Neural cell (in vitro differentiated cells): ENCODE data around the gene TSPAN9. TPM values are rescaled to one million over a fixed set of nuclear protein-coding genes. Genes with fewer than 3 reads are reported as not detected.

Source experiments
- H2AFZ ChIP-seq: fragments of 200-600, 300-800 bp; sonication (generic), shearing (Covaris generic); 2 replicates; pipeline ENCODE4 v1.6.0; 2014; ENCODE audit warnings: low read depth, mild to moderate bottlenecking, antibody characterized with exemption, low read length, moderate library complexity
- H3F3A ChIP-seq: fragments of 200-600 bp; shearing (Covaris generic); 2 replicates; pipeline ENCODE4 v1.6.1; 2016; ENCODE audit warnings: mild to moderate bottlenecking, moderate library complexity, mixed read lengths, antibody characterized with exemption, low read length; ENCODE audit not compliant: insufficient read depth, poor library complexity, severe bottlenecking
- H3K27ac ChIP-seq: fragments of 200-600, 300-800 bp; sonication (generic), shearing (Covaris generic); 2 replicates; pipeline ENCODE4 v1.5.1; 2014; ENCODE audit warnings: mild to moderate bottlenecking, low read length, moderate library complexity
- H3K27me3 ChIP-seq: fragments of 300-800, 200-600 bp; sonication (generic), shearing (Covaris generic); 2 replicates; pipeline ENCODE4 v1.6.0; 2014; ENCODE audit warnings: mild to moderate bottlenecking, low read depth, low read length, moderate library complexity; ENCODE audit not compliant: insufficient read depth
- H3K36me3 ChIP-seq: fragments of 300-800, 200-600 bp; sonication (generic), shearing (Covaris generic); 2 replicates; pipeline ENCODE4 v1.5.1; 2014; ENCODE audit warnings: mild to moderate bottlenecking, antibody characterized with exemption, low read length, moderate library complexity; ENCODE audit not compliant: insufficient read depth
- H3K4me2 ChIP-seq: fragments of 300-800, 200-600 bp; sonication (generic), shearing (Covaris generic); 2 replicates; pipeline ENCODE4 v1.6.0; 2014; ENCODE audit warnings: mild to moderate bottlenecking, low read length
- H3K4me3 ChIP-seq: fragments of 300-800, 200-600 bp; sonication (generic), shearing (Covaris generic); 2 replicates; pipeline ENCODE4 v1.5.1; 2014; ENCODE audit warnings: mild to moderate bottlenecking, low read length, moderate library complexity
- H3K79me2 ChIP-seq: fragments of 200-600 bp; shearing (Covaris generic); replicated peaks from 2 replicates; pipeline ENCODE4 v1.6.0; 2014; ENCODE audit warnings: mild to moderate bottlenecking, low read length, moderate library complexity; ENCODE audit not compliant: insufficient read depth
- H3K9ac ChIP-seq: fragments of 300-800, 200-600 bp; sonication (generic), shearing (Covaris generic); 2 replicates; pipeline ENCODE4 v1.6.1; 2016; ENCODE audit warnings: mild to moderate bottlenecking, low read length, mixed read lengths
- H3K9me2 ChIP-seq: fragments of 200-600 bp; shearing (Covaris generic); 2 replicates; pipeline ENCODE4 v1.6.1; 2016; ENCODE audit warnings: mild to moderate bottlenecking, low read length, mixed read lengths; ENCODE audit not compliant: insufficient read depth
- H3K9me3 ChIP-seq: fragments of 200-600, 300-800 bp; sonication (generic), shearing (Covaris generic); 2 replicates; pipeline ENCODE4 v1.6.1; 2016; ENCODE audit warnings: mild to moderate bottlenecking, mixed run types, low read length, moderate library complexity, mixed read lengths
- H4K20me1 ChIP-seq: fragments of 200-600 bp; shearing (Covaris generic); 2 replicates; pipeline ENCODE4 v1.6.1; 2016; ENCODE audit warnings: mild to moderate bottlenecking, mixed run types; ENCODE audit not compliant: insufficient read depth
- EP300 ChIP-seq: fragments of 450-650 bp; conservative IDR thresholded peaks from 2 replicates; pipeline ENCODE4 v1.6.1; 2014; ENCODE audit warnings: antibody characterized with exemption, mild to moderate bottlenecking, moderate library complexity; ENCODE audit not compliant: poor library complexity, severe bottlenecking
- EZH2 ChIP-seq: fragments of 200-600, 300-800 bp; shearing (Covaris generic), sonication (generic); IDR thresholded peaks from 2 replicates; pipeline ENCODE4 v1.6.1; 2014; ENCODE audit warnings: antibody characterized with exemption, low read length, borderline replicate concordance, mild to moderate bottlenecking; ENCODE audit not compliant: insufficient read depth, poor library complexity, severe bottlenecking
- MXI1 ChIP-seq: fragments of 450-650 bp; conservative IDR thresholded peaks from 2 replicates; pipeline ENCODE4 v1.6.1; 2014; ENCODE audit warnings: antibody characterized with exemption, mild to moderate bottlenecking; ENCODE audit not compliant: poor library complexity, severe bottlenecking
- POLR2AphosphoS5 ChIP-seq: IDR thresholded peaks from 2 replicates; pipeline ENCODE4 v1.6.1; 2012
- RAD21 ChIP-seq: fragments of 450-650 bp; conservative IDR thresholded peaks from 2 replicates; pipeline ENCODE4 v1.6.1; 2014; ENCODE audit warnings: antibody characterized with exemption, mild to moderate bottlenecking, moderate library complexity
- REST ChIP-seq: IDR thresholded peaks from 2 replicates; pipeline ENCODE4 v1.6.1; 2012; ENCODE audit warnings: borderline replicate concordance
- SMC3 ChIP-seq: fragments of 450-650 bp; conservative IDR thresholded peaks from 2 replicates; pipeline ENCODE4 v1.6.1; 2014; ENCODE audit warnings: antibody characterized with exemption, mild to moderate bottlenecking, moderate library complexity; ENCODE audit not compliant: poor library complexity
- TAF1 ChIP-seq: IDR thresholded peaks from 2 replicates; pipeline ENCODE4 v1.6.1; 2012; ENCODE audit warnings: low read depth
- polyA plus RNA-seq: library from polyadenylated mRNA; depleted of rRNA; stranded (reverse); fragments of >200 nt; gene quantifications from 2 replicates; pipeline ENCODE4 v1.2.3, GENCODE V29; 2014
- TF ChIP-seq, protein P1 (sequence below): fragments of 450-650 bp; IDR thresholded peaks from 2 replicates; pipeline ENCODE4 v1.5.1; 2014; ENCODE audit warnings: antibody characterized with exemption, mild to moderate bottlenecking, moderate library complexity; ENCODE audit not compliant: poor library complexity, severe bottlenecking

Gene TSPAN9
- polyA plus RNA-seq, 1 donor from 2014 or later, result 11.9 TPM

DNA sequence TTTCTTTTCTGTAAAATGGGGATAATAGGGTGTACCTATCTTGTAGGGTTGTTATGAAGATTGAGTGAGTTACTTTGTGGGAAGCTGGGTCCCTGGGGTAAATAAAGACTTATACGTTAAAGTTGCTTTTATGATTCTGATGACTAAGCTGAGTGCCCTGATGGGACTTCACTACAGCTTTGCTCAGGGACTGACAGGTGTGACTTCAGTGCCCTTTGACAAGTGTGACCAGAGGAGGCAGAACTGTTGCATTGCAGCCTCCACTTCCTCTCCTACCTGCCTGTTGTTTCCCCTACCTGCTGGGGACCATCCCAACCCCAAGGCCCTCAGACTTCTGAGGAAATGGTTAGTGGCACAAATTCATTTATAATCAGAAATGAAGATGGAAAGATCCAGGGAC lies 119.3 kb downstream of the TSPAN9 start:
- Histone ChIP-seq H3K36me3 (no peaks in the 10 kb centered on the region), H4K20me1 (no peaks in the 10 kb centered on the region), H2AFZ (no peak overlapping the region), H3K4me3 (no peak overlapping the region), H3K9me2 (no peaks in the 10 kb centered on the region), H3K27ac (no peak overlapping the region), H3K27me3 (peaks cover 9% of the 10 kb centered on the region), H3F3A (no peaks in the 10 kb centered on the region), H3K9ac (no peak overlapping the region), H3K9me3 (no peaks in the 10 kb centered on the region), H3K79me2 (no peaks in the 10 kb centered on the region), H3K4me2 (no peak overlapping the region)
- TF ChIP-seq REST (no peak), MXI1 (no peak), EZH2 (no peak), RAD21 (no peak), POLR2AphosphoS5 (no peak), EP300 (no peak), SMC3 (no peak), TAF1 (no peak)
- TF ChIP-seq, protein P1, sequence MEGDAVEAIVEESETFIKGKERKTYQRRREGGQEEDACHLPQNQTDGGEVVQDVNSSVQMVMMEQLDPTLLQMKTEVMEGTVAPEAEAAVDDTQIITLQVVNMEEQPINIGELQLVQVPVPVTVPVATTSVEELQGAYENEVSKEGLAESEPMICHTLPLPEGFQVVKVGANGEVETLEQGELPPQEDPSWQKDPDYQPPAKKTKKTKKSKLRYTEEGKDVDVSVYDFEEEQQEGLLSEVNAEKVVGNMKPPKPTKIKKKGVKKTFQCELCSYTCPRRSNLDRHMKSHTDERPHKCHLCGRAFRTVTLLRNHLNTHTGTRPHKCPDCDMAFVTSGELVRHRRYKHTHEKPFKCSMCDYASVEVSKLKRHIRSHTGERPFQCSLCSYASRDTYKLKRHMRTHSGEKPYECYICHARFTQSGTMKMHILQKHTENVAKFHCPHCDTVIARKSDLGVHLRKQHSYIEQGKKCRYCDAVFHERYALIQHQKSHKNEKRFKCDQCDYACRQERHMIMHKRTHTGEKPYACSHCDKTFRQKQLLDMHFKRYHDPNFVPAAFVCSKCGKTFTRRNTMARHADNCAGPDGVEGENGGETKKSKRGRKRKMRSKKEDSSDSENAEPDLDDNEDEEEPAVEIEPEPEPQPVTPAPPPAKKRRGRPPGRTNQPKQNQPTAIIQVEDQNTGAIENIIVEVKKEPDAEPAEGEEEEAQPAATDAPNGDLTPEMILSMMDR, result no peak

DNA sequence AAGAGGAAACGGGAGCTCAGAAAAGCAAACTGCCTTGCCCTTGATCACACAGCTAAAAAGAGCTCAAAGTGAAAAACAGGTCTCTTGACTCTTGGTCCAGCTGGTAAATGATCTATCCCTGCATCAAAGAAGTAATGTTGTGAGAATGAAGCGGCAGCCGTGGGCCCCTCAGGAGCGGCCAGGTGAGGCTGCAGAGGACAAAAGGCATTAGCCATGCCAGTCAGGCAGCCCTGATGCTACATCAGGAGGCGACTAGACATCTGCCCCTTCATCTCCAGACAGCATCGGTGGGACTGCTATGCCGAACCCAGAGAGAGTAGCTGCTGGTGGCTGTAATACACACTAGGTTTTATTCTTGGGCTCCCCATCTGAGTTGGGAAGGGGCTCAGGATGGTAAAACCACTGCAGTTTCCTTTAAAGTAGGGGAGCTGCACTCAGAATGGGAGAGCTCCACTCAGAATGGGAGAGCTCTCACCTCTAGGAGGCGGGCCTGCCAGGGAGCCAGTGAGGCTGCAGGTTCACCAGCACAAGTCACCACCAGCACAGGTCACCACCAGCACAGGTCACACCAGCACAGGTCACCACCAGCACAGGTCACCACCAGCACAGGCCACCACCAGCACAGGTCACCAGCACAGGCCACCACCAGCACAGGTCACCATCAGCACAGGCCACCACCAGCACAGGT lies 120.1 kb downstream of the TSPAN9 start:
- Histone ChIP-seq H3K4me3 (no peak overlapping the region), H4K20me1 (no peaks in the 10 kb centered on the region), H3K9me2 (no peaks in the 10 kb centered on the region), H3F3A (no peaks in the 10 kb centered on the region), H3K36me3 (no peaks in the 10 kb centered on the region), H3K4me2 (no peak overlapping the region), H3K27me3 (peaks cover 17% of the 10 kb centered on the region), H3K9ac (no peak overlapping the region), H2AFZ (no peak overlapping the region), H3K9me3 (no peaks in the 10 kb centered on the region), H3K79me2 (no peaks in the 10 kb centered on the region), H3K27ac (no peak overlapping the region)
- TF ChIP-seq EZH2 (no peak), RAD21 (no peak), REST (no peak), POLR2AphosphoS5 (no peak), SMC3 (no peak), TAF1 (no peak)
